Endodermal cell (in vitro differentiated cells): ENCODE results near the gene RADIL. TPM values are rescaled to one million over a fixed set of nuclear protein-coding genes. Genes with fewer than 3 reads are reported as not detected.

Experiments used
- DNase-seq: peaks from one replicate; pipeline ENCODE4 v3.0.0-alpha.2; 2017
- H3K27ac ChIP-seq: 2 replicates; pipeline ENCODE4 v1.5.1; 2013; ENCODE audit warnings: mild to moderate bottlenecking, low read depth, low read length, moderate library complexity
- H3K27me3 ChIP-seq: 2 replicates; pipeline ENCODE4 v1.6.1; 2013; ENCODE audit warnings: mild to moderate bottlenecking, low read length, moderate library complexity; ENCODE audit not compliant: insufficient read depth, control insufficient read depth, poor library complexity, severe bottlenecking
- H3K36me3 ChIP-seq: 2 replicates; pipeline ENCODE4 v1.7.0; 2013; ENCODE audit warnings: mild to moderate bottlenecking, low read length, moderate library complexity; ENCODE audit not compliant: control insufficient read depth, insufficient read depth
- H3K4me1 ChIP-seq: one replicate; pipeline ENCODE4 v1.7.0; 2013; ENCODE audit warnings: low read length; ENCODE audit not compliant: control insufficient read depth, insufficient read depth
- H3K4me3 ChIP-seq: 2 replicates; pipeline ENCODE4 v1.5.1; 2013; ENCODE audit warnings: mild to moderate bottlenecking, low read length, moderate library complexity
- H3K9ac ChIP-seq: 2 replicates; pipeline ENCODE4 v1.6.1; 2013; ENCODE audit warnings: mild to moderate bottlenecking, low read length, moderate library complexity; ENCODE audit not compliant: poor library complexity, severe bottlenecking; ENCODE audit errors: extremely low read depth
- H3K9me3 ChIP-seq: 2 replicates; pipeline ENCODE4 v1.6.1; 2013; ENCODE audit warnings: mild to moderate bottlenecking, low read length, moderate library complexity; ENCODE audit not compliant: control insufficient read depth
- H3K27ac Mint-ChIP-seq: 2 replicates; pipeline ENCODE4 v1.8.0; 2020; ENCODE audit warnings: mixed read lengths
- H3K27me3 Mint-ChIP-seq: 2 replicates; pipeline ENCODE4 v1.8.0; 2021; ENCODE audit warnings: mild to moderate bottlenecking, mixed read lengths; ENCODE audit not compliant: insufficient read depth
- H3K36me3 Mint-ChIP-seq: 2 replicates; pipeline ENCODE4 v1.8.0; 2020; ENCODE audit warnings: low read depth, mixed read lengths
- H3K4me1 Mint-ChIP-seq: 2 replicates; pipeline ENCODE4 v1.8.0; 2020; ENCODE audit warnings: mixed read lengths
- H3K4me3 Mint-ChIP-seq: 2 replicates; pipeline ENCODE4 v1.8.0; 2020; ENCODE audit warnings: mild to moderate bottlenecking, moderate library complexity, mixed read lengths
- H3K9me3 Mint-ChIP-seq: 2 replicates; pipeline ENCODE4 v1.8.0; 2020; ENCODE audit warnings: mild to moderate bottlenecking, mixed read lengths
- CTCF ChIP-seq: fragments of 200-600 bp; sonication (generic); conservative IDR thresholded peaks from 2 replicates; pipeline ENCODE4 v1.5.0; 2021; ENCODE audit warnings: antibody characterized with exemption, mild to moderate bottlenecking
- WGBS, 2 experiments: methylation state at CpG; one replicate each; pipeline versions ENCODE4 v1.1.5 to v1.1.7; 2013; ENCODE audit warnings: missing lambda C conversion rate in 2 of 2, mixed read lengths in 1 of 2; ENCODE audit not compliant: insufficient coverage in 1 of 2, insufficient read length in 1 of 2; 5-methylcytosine and 5-hydroxymethylcytosine counted together
- total RNA-seq, 2 donors: library from RNA; stranded (reverse); fragmentation: NEBNext Ultra II Directional in 1 of 2; extraction: Animal tissue kit (Norgen Biotek cat#: 25700) in 1 of 2; gene quantifications; 2 replicates in 1 of 2; 3 replicates in 1 of 2; pipeline ENCODE4 v1.2.1, GENCODE V29; 2021

Gene RADIL
- total RNA-seq, 2 donors from 2014 or later, result 34.9 to 47.6 TPM

- 82 to 92% methylated on average over 3 of the region's 3 CpGs for WGBS, 2 experiments
- Histone ChIP-seq H3K27ac (no peak overlapping the region), H3K9me3 (peaks cover 16% of the 10 kb centered on the region), H3K4me3 (no peak overlapping the region), H3K4me1 (no peaks in the 10 kb centered on the region), H3K36me3 (no peaks in the 10 kb centered on the region), H3K27me3 (no peaks in the 10 kb centered on the region), H3K9ac (no peak overlapping the region)
- Mint-ChIP-seq H3K4me3 (no peak overlapping the region), H3K27me3 (no peaks in the 10 kb centered on the region), H3K4me1 (peaks cover 8% of the 10 kb centered on the region), H3K27ac (no peak overlapping the region), H3K9me3 (peaks cover 4% of the 10 kb centered on the region), H3K36me3 (no peaks in the 10 kb centered on the region)
- no peak for DNase-seq
- no peak for TF ChIP-seq CTCF
Measured at GRCh38 chr7:4888161-4888560, 4.6 kb upstream of the RADIL start.

DNA sequence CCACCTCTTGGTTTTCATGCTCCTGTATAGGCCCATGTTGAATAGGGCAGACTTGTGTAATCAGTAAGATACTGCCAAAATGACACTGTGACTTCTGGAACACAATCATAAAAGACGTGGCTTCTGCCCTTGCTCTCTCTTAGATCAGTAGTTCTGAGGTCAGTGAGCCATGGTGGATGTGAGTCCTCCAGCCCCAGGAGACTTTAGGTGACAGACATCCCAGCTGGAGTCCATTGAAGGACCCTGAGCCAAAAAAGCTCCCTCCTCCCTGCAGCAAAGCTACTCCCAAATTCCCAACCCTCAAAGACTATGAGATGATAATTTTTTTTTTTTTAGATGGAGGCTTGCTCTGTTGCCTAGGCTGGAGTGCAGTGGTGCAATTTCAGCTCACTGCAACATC, 3.2 kb upstream of the RADIL start:
- Mint-ChIP-seq H3K4me3 (no peak overlapping the region), H3K4me1 (peaks cover 17% of the 10 kb centered on the region), H3K27ac (no peak overlapping the region), H3K36me3 (no peaks in the 10 kb centered on the region), H3K27me3 (no peaks in the 10 kb centered on the region), H3K9me3 (peaks cover 2% of the 10 kb centered on the region)
- Histone ChIP-seq H3K9me3 (peaks cover 16% of the 10 kb centered on the region), H3K27ac (no peak overlapping the region), H3K36me3 (no peaks in the 10 kb centered on the region), H3K9ac (no peak overlapping the region), H3K4me1 (no peaks in the 10 kb centered on the region), H3K27me3 (no peaks in the 10 kb centered on the region), H3K4me3 (no peak overlapping the region)
- TF ChIP-seq CTCF, result no peak
- WGBS, 2 experiments, result 68 to 80% methylated on average over 1 of the region's 1 CpG
- peak; percentile 72 for DNase-seq

GRCh38 chr7:4885317-4885807, 1.8 kb upstream of the RADIL start:
- peaks cover 3% of the 10 kb centered on the region for H3K36me3 Mint-ChIP-seq
- Histone ChIP-seq H3K9me3 (peaks cover 16% of the 10 kb centered on the region), H3K27ac (no peak overlapping the region), H3K4me1 (no peaks in the 10 kb centered on the region), H3K36me3 (no peaks in the 10 kb centered on the region), H3K27me3 (no peaks in the 10 kb centered on the region), H3K9ac (no peak overlapping the region), H3K4me3 (peak overlapping the region; percentile 9)
- no peaks in the 10 kb centered on the region for H3K27me3 Mint-ChIP-seq
- 91% methylated on average over 7 of the region's 7 CpGs; no CpG with 5 or more reads in 1 of the 2 experiments for WGBS, 2 experiments
- no peaks in the 10 kb centered on the region for H3K9me3 Mint-ChIP-seq
- peaks cover 17% of the 10 kb centered on the region for H3K4me1 Mint-ChIP-seq
- no peak overlapping the region for H3K4me3 Mint-ChIP-seq
- no peak for DNase-seq
- TF ChIP-seq CTCF, result no peak
- H3K27ac Mint-ChIP-seq, result no peak overlapping the region
